COLO829 (cell line): ENCODE results near the gene SDR42E2.
"Not testable (repeated sequence)": the region's sequence is repeated elsewhere in the genome, so short reads cannot be mapped to it uniquely, and the experiment has no call there.

Experiments used
- DNase-seq: peaks from one replicate; pipeline ENCODE4 v3.0.0; 2012; ENCODE audit warnings: low spot score

The SDR42E2 gene

DNA sequence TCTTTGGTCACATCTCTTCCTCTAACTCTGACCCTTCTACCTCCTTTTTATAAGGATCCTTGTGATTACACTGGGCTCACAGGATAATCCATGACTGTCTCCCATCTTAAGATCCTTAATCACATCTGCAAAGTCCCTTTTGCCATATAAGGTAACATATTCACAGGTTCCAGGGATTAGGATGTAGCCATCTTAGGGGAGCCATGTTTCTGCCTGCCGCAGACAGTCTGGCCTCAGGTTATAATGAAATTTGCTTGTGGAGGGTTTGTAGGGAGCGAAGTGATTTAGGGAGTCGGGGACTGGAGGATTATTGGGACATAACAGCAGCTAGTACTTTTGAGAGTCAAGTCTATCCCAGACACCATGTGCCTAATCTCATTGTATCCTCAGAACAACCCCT, 51.5 kb downstream of the SDR42E2 start:
- DNase-seq: no peak

GRCh38 chr16:22214402-22214801, 52.1 kb downstream of the SDR42E2 start:
- DNase-seq: no peak

DNA sequence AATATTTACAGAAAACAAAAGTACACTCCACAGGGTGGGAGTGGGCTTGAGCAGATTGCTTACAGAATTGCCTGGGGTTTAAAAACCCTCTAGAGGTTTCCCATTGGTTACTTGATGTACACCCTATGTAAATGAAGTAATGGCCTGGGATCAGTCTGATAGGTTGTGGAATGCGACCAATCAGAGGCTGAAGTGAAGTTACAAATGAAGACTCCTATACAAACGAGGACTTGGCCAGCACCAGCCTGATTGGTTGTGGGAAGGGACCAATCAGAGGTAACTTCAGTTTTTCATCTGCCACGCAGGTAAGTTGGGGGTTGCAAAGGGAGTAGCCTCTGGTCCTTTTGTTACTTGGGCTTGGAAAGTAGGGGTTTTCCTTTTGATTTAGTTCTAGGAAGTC, 52.6 kb downstream of the SDR42E2 start:
- DNase-seq: no peak

DNA sequence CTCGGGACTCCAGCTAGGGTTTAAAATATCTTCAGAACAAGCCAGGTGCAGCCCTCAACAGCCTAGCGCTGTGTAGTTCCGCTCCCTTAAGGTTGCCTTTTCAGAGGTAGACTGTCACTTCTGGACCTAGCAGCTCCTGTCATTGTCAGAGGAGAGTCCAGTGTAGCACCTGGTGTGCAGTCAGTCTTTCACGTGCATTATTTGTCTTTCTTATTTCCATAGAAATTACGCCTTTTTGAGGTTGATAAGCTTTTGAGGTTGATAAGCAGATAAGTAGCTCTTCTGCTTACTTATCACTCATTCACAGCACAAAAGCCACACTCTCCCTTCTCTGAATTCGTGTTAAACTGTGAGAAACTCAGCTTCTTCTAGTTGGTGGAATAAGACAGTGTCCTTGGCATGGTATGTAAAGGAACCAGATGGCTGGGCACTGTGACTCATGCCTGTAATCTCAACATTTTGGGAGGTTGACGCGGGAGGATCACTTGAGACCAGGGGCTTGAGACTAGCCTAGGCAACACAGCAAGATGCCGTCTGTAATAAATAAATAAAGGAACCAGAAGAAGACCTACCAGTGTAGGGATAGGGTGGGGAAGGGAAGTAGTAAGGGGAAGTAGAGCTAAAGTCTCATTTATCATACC, 54.0 kb downstream of the SDR42E2 start:
- DNase-seq: no peak

DNA sequence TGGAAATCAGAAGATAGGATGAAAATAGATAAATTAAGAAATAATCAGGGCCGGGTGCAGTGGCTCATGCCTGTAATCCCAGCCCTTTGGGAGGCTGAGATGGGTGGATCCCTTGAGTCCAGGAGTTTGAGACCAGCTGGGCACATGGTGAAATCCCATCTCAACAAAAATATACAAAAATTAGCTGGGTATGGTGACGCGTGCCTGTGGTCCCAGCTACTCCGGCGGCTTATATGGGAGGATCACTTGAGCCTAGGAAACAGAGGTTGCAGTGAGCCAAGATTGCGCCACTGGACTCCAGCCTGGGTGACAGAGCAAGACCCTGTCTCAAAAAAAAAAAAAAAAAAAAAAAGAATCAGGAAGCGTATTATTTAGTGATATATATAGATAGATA, 54.5 kb downstream of the SDR42E2 start:
- not testable (repeated sequence) for DNase-seq

- DNase-seq: no peak
These were observed 55.8 kb downstream of the SDR42E2 start for GRCh38 chr16:22217890-22218730.

DNA sequence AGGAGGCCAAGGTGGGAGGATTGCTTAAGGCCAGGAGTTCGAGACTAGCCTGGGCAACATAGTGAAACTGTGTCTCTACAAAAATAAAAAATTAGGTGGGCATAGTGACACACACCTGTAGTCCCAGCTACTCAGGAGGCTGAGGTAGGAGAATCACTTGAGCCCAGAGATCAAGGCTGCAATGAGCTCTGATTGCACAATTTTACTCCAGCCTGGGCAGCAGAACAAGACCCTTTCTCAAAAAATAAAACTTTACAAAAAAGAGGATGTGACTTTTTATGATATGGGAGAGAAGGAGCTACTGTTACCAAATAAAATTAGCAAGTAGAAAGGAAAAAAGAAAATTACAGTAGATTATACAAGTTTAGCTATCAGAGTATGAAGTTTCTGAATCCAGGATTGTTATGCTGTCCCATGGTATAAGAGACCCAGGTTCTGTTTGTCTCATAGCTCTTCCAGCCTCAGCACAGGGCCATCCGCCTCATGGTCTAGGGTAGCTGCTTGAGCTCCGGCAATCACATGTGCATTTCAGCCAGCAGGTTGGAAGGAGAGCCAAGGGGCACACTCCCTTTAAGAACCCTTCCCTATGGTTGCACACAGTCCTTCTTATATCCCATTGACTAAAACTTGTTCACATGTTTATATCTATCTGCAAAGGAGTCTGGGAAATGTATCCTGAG, 57.2 kb downstream of the SDR42E2 start:
- no peak for DNase-seq

GRCh38 chr16:22220069-22220440, 57.7 kb downstream of the SDR42E2 start:
- DNase-seq: no peak

GRCh38 chr16:22220714-22221113, 58.4 kb downstream of the SDR42E2 start:
- DNase-seq: no peak

DNA sequence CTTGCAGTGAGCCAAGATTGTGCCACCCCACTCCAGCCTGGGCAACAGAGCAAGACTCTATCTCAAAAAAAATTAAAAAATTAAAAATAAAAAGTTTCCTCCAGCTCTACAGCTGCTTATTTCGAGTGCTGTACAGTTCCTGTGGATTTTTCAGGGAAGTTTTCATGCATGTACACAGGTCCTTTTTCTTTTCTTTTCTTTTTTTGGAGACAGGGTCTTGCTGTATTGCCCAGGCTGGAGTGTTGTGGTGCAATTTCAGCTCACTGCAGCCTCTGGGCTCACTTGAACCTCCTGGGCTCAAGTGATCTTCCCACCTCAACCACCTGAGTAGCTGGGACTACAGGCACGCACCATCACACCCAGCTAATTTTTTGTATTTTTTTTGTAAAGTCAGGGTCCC, 59.7 kb downstream of the SDR42E2 start:
- no peak for DNase-seq

DNA sequence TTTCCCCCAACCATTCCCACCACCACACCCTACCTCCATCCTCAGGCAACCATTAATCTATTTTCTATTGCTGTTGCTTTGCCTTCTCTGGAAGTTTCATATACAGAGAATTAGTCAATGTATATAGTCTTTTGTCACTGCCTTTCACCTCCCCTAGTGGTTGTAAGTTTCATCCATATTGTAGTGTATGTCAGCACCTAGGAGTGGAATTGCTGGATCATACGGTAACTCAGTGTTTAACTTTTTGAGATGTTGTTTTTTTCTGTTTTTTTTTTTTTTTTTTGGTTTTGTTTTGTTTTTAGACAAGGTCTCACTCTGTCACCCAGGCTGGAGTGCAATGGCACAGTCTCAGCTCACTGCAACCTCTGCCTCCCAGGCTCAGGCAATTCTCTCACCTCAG, 60.7 kb downstream of the SDR42E2 start:
- no peak for DNase-seq

- DNase-seq: no peak
These were observed 62.8 kb downstream of the SDR42E2 start for GRCh38 chr16:22225060-22225459.

GRCh38 chr16:22229889-22230288, 67.6 kb downstream of the SDR42E2 start:
- DNase-seq: no peak

- DNase-seq: no peak
These were observed 70.2 kb downstream of the SDR42E2 start for GRCh38 chr16:22232277-22233036.

- DNase-seq: no peak
These were observed 70.7 kb downstream of the SDR42E2 start for GRCh38 chr16:22233037-22233372.

GRCh38 chr16:22235839-22236745, 73.8 kb downstream of the SDR42E2 start:
- no peak for DNase-seq

DNA sequence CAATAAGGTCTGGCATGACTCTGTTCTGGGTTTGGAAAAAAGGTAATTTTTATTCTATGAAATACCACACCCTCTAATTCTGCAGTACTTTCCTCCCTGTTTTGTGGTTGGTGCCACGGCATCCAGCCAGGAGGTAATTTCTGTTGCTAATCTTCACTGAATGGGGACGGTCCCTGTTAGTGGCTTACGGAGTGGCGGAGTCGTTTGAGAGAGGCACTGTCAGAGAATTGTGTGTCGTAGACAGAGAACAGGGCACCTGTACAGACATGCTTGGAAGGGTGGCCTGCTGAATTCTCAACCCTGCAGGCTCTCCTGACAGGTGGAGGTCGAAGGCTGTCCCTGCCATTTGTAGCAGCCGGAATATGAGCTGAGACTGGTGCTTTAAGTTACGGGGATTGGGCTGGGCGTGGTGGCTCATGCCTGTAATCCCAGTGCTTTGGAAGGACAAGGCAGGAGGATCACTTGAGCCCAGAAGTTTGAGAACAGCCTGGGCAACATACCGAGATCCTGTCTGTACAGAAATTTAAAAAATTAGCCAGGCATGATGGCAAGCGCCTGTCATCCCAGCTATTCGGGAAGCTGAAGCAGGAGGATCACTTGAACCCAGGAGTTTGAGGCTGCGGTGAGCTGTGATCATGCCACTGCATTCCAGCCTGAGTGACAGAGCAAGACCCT, 77.0 kb downstream of the SDR42E2 start:
- DNase-seq: no peak

DNA sequence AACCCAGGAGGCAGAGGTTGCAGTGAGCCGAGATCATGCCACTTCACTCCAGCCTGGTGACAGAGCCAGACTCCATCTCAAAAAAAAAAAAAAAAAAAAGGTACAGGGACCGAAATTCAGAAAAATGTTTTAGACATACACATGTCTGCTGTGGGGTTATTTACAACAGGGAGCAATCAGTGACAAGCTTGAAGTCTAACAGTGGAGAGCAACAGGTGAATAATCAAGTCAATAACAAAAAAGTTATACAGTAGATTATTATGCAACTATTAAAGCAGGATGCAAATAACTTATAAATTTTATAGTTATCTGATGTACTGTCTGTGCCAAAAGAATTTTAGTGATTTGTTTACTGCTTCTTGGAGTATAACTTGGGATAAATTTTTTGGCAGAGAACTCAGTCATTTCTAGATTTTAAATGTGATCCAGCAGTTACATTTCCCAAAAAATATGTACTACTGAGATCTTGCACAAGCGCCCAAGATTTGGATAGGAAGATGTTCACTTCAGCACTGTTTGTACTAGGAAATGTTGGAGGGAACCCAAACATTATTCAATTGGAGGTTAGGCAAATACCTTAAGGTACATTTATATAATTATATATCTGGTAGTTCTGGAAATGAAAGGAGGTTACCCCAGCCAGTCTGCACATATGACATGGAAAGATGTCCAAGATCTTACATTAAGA, 77.9 kb downstream of the SDR42E2 start:
- DNase-seq: no peak
